HG02885 (cell line): ENCODE measurements around the gene ST6GALNAC4.

Experiments used
- ATAC-seq: cut with Tn5 transposase; IDR thresholded peaks from one replicate; pipeline ENCODE4 v1.9.1; 2021; ENCODE audit warnings: mild to moderate bottlenecking; ENCODE audit not compliant: unreplicated experiment, poor library complexity

Gene ST6GALNAC4

DNA sequence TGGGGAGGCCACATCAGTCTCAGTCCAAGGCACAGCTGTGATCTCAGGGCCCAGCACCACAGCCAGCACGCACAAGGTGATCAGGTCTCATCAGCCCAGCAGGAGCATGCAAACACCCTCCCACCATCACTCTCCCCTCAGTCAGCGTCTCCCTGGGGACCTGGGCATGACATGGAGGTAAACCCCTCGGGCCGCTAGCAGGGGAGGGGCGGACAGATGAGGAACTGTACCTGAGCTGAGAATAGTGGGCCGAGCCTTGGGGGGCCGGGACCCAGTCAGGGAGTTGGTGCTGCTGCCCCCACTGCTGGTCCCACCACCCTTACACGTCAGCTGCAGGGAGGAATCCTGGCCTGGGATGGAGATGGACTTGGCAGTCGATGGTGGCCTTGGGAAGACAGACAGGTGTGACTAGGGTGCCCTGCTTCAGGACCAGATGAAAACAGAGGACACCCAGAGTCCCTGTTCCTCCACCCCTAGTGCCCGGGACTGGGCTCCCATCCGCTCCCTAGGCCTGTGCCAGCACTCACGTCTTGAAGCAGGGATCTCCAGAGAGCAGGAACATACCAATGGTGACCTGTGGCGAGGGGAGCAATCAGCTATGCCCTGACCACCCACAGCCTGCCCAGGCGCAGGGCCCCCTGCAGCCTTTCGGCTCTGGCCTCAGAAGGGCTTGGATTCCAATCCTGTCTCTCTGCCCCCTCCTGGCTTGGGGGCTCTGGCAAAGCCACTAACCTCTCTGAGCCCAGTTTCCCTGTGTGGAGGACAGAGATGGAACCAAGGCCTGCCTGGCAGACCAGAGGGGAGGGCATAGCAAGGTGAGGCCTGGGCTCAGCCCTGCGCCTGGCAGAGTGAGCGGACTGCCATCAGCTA lies 31.2 kb upstream of the ST6GALNAC4 start:
- no peak for ATAC-seq

- no peak for ATAC-seq
These were observed 29.9 kb upstream of the ST6GALNAC4 start for GRCh38 chr9:127946728-127947127.

DNA sequence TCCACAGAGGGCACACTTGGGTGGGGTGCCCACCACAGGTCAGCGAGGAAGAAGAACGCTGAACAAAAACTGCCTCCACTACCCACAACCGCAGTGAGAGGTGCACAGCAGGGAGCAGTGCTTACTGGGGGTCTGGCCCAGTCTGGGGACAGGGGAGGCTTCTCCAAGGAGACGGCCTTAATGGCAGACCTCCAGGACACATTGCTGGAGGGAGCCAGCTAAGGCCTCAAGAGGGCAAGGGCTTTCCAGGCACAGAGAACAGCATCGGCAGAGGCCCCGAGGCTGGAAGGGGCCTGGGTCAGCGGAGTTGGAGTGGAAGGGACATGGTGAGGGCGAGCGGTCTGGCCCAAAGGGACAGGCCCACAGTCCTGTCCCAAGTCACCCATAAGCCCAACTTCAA lies 29.1 kb upstream of the ST6GALNAC4 start:
- ATAC-seq, result no peak

DNA sequence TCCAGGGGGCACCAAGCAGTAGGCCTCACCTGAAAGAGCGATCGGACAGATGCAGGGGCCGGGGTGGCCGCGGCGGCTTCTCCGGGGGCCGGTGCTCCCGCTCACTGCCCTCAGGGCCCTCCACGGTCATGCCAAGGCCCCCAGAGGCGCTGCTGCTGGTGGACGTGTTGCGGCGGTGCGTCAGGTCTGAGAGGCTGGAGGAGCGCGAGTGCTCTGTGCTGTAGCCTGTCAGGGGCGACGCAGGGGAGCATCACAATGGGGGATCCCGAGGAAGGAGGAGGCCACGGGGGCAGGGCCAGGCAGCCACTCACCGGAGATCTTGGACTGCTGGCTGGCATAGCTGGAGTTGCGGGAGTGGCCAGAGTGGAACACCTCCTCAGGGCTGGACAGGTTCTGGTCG lies 28.5 kb upstream of the ST6GALNAC4 start:
- no peak for ATAC-seq

DNA sequence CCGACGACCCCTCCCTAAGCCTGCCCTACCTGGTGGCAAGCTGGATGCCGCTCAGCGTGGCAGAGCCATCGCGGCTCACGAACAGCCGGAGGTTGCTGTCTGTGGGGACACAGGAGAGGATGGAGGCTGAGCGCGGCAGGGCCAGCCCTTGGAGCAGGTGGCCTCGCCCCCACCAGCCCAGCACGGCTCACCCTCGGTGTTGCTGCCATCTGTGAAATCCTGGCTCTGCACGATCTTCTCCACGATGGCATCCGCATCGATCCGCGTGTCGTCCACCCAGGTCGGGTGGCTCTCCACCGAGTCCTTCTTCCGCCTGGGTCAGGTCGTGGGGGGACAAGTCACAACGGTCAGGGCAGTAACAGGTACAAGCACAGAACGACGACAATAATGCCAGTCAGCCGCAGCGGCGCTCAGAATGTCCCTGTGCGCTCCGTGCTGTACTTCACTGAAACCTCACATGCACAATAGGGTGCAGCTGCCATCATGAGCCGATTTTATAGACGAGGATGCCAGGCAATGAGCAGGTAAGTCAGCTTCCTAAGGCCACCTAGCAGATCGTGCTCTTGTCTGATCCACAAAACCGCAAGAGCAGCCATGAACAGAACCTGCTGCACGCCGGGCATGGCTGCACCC lies 27.9 kb upstream of the ST6GALNAC4 start:
- no peak for ATAC-seq

- ATAC-seq, result no peak
These were observed 26.9 kb upstream of the ST6GALNAC4 start for GRCh38 chr9:127943731-127944144.

GRCh38 chr9:127943011-127943662 lies 26.3 kb upstream of the ST6GALNAC4 start:
- ATAC-seq, result no peak

GRCh38 chr9:127942216-127943010 lies 25.6 kb upstream of the ST6GALNAC4 start:
- ATAC-seq, result no peak

DNA sequence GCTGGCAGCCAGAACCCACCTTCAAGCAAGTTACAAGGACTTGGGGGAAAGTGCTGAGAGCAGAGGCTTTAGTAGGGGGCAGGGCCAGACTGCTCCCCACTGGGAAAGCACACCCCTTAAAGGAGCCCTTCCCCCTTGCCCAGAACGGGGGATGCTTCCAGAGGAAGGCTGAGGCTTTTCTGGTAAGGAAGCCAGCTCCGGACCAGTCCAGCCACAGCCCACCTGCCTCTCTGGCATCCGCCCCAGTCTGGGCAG lies 25.0 kb upstream of the ST6GALNAC4 start:
- ATAC-seq, result no peak

GRCh38 chr9:127941062-127941960 lies 24.5 kb upstream of the ST6GALNAC4 start:
- no peak for ATAC-seq

GRCh38 chr9:127940593-127940992 lies 23.8 kb upstream of the ST6GALNAC4 start:
- ATAC-seq, result no peak

DNA sequence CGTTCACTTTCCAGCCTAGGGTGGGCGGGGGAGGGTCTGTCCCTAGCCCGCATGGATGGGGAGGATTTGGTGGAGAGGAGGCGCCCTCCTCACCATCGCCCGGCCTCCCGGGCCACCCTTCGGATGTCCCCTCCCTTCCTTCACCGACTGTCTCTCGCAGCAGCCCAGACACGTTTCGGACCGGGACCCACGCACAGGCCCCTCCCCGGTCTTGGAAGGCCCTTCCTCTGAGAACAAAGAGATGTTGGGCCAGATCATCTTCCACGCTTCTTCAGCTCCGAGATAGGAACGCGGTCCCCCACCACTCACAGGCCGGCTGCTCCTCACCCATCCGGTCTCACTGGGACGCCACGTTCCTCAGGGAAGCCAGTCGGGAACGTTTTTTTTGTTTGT lies 21.5 kb upstream of the ST6GALNAC4 start:
- ATAC-seq, result no peak

GRCh38 chr9:127937388-127938297 lies 20.8 kb upstream of the ST6GALNAC4 start, which contains the start of gene DPM2:
TSS of gene DPM2 (minus strand) at chr9:127937854. CDS start at chr9:127937820, 34 bp downstream.
- peak; percentile 93 for ATAC-seq

GRCh38 chr9:127937056-127937387 lies 20.2 kb upstream of the ST6GALNAC4 start:
- ATAC-seq, result no peak

DNA sequence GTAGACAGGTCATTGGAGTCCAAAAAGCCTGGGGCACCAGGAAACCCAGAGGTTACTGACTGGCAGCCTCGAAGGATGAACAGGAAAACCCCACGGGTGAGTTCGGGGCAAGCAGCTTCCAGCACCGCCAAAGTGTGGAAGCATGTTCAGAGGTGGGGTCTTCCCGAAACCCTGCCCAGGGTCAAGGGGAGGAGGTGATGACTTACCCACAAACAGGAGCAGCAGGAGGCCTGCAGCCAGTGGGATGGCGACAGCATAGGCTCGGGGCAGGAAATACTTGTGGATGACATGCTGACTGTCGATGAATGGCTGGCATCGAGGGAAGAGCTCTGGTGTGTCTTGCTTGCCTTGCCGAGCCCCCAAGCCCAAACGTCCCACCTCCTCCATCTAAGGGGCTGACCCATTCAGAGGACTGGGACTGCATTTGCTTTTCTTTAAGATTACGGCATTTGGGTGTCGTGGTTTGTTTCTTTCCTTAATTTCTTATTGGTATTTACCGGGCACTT lies 19.6 kb upstream of the ST6GALNAC4 start:
- ATAC-seq, result no peak

GRCh38 chr9:127935765-127936221 lies 19.0 kb upstream of the ST6GALNAC4 start:
- no peak for ATAC-seq

DNA sequence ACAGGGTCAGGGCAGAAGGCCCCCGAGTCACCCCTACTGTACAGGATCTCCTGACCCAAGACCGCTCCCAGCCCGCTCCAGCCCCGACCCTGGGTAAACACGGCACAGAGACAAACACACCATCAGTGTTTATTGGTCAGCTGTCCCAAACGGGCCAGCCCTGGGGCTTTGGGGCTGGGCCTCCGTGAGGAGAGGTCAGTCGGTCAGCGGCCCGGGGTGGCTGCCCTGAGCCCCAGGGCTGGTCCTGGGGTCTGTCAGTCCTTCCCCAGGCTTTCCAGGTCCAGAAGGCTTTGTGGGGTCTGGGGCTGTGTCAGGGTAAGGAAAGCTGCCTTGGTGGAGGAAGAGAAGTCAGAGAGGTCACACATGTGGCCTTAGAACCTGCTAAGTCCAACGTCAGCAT lies 18.1 kb upstream of the ST6GALNAC4 start:
- no peak for ATAC-seq

DNA sequence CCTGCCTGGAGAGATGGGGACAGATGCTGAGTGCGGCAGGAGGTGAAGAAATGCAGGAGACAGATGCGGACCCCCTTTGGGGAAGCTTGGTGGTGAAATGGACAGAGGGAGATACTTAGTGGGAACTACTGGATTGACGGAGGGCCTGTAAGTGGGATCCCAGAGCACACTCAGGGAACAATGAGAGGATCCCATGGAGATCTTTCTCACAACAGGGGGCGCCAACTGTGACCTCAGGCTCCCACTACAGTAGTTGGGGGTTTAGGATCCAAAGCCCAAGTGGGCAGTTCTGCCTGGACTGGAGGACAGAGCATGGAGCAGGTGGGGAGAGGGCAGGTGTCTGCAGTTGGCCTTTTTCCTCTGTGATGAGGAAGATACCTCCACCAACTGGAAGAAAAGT lies 17.4 kb upstream of the ST6GALNAC4 start:
- no peak for ATAC-seq
